ENCODE measurements around the gene RAB4A. TPM values are rescaled to one million over a fixed set of nuclear protein-coding genes. Genes with fewer than 3 reads are reported as not detected.

The RAB4A gene
- total and polyA plus RNA-seq, 2 of the 13 experiments (the other 11 are each of a cell fraction or from before 2014, with no cell fraction given): 56.0 to 80.1 TPM

DNA sequence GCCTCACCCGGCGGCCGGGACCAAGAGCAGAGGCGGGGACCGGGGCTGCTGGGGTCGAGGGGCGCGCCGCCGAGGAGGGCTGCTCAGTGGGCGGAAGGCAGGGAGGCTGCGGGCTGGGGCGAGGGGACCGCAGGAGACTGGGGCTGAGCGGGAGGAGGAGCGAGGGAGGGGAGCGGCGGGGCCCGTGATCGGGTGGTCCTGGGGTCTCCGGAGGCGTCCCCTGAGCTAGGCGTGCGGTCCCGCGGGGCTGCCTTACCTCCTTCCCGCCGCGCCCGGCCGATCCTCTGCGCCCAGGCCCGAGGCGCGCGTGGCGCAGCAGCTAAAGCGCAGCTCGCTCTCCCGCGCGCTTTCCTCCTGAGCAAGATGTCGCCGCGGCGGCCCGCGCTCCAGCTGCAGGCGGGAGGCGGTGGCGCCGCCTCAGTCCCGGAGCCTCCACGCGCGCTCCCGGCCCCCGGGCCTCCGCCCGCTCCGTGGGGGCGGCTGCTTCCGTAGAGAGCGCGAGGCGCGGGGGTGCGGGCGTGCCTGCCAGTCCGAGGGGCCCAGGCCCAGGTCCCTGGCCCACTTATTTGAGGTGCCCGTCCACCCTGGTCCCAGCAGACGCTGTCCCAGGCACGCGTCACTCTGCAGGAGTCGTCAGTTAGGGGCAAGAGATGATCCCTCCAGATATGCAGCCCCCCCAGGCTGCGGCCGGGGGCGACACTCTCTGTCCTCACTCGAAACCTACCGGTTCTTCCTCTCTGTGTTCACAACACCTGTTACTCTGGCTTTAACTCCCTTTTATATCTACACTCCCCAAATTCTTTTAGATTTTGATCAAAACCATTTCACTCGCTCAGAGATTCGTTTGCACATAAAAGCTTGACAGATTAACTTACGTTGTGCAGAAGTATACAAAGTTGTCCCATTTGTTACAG lies 72.0 kb downstream of the RAB4A start, which contains the start of gene CCSAP (continued):
- no peak for TF ChIP-seq SAFB2 (CRISPR knock-in tag; IDR thresholded peaks at IDR 0.05; ENCODE audit: borderline replicate concordance, low read depth)
- TF ChIP-seq U2AF2 (IDR thresholded peaks at IDR 0.05; ENCODE audit: low read depth, low read length): no peak
- TF ChIP-seq MEF2D (CRISPR knock-in tag; IDR thresholded peaks at IDR 0.05): no peak
- TF ChIP-seq, protein P1, sequence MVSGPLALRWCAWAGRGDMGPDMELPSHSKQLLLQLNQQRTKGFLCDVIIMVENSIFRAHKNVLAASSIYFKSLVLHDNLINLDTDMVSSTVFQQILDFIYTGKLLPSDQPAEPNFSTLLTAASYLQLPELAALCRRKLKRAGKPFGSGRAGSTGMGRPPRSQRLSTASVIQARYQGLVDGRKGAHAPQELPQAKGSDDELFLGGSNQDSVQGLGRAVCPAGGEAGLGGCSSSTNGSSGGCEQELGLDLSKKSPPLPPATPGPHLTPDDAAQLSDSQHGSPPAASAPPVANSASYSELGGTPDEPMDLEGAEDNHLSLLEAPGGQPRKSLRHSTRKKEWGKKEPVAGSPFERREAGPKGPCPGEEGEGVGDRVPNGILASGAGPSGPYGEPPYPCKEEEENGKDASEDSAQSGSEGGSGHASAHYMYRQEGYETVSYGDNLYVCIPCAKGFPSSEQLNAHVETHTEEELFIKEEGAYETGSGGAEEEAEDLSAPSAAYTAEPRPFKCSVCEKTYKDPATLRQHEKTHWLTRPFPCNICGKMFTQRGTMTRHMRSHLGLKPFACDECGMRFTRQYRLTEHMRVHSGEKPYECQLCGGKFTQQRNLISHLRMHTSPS (CRISPR knock-in tag; IDR thresholded peaks at IDR 0.05; ENCODE audit: low read depth): no peak
- peak; percentile 58; the same call in 1 of the 2 replicates for TF ChIP-seq POLR2G (IDR thresholded peaks at IDR 0.05; ENCODE audit: low read depth, low read length)
- TF ChIP-seq MBNL3 (CRISPR knock-in tag; conservative IDR thresholded peaks at IDR 0.05): no peak
- 0 out of 2 replicates have a peak, but pooled peaks have one; percentile 42 for TF ChIP-seq ZNF329 (CRISPR knock-in tag; IDR thresholded peaks at IDR 0.05; ENCODE audit: low read depth)
- no peak for TF ChIP-seq HNRNPUL1 (IDR thresholded peaks at IDR 0.05; ENCODE audit: low read depth, low read length)
- peak; percentile 63 for TF ChIP-seq ZNF547 (CRISPR knock-in tag; IDR thresholded peaks at IDR 0.05)
- TF ChIP-seq, protein P2, sequence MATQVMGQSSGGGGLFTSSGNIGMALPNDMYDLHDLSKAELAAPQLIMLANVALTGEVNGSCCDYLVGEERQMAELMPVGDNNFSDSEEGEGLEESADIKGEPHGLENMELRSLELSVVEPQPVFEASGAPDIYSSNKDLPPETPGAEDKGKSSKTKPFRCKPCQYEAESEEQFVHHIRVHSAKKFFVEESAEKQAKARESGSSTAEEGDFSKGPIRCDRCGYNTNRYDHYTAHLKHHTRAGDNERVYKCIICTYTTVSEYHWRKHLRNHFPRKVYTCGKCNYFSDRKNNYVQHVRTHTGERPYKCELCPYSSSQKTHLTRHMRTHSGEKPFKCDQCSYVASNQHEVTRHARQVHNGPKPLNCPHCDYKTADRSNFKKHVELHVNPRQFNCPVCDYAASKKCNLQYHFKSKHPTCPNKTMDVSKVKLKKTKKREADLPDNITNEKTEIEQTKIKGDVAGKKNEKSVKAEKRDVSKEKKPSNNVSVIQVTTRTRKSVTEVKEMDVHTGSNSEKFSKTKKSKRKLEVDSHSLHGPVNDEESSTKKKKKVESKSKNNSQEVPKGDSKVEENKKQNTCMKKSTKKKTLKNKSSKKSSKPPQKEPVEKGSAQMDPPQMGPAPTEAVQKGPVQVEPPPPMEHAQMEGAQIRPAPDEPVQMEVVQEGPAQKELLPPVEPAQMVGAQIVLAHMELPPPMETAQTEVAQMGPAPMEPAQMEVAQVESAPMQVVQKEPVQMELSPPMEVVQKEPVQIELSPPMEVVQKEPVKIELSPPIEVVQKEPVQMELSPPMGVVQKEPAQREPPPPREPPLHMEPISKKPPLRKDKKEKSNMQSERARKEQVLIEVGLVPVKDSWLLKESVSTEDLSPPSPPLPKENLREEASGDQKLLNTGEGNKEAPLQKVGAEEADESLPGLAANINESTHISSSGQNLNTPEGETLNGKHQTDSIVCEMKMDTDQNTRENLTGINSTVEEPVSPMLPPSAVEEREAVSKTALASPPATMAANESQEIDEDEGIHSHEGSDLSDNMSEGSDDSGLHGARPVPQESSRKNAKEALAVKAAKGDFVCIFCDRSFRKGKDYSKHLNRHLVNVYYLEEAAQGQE (IDR thresholded peaks at IDR 0.05; ENCODE audit: borderline replicate concordance in 1 of 2, low read depth in 1 of 2, low read length in 2 of 2): no peak
- TF ChIP-seq FOXC1 (CRISPR knock-in tag; IDR thresholded peaks at IDR 0.05; ENCODE audit: borderline replicate concordance): no peak
- TF ChIP-seq, protein P3, sequence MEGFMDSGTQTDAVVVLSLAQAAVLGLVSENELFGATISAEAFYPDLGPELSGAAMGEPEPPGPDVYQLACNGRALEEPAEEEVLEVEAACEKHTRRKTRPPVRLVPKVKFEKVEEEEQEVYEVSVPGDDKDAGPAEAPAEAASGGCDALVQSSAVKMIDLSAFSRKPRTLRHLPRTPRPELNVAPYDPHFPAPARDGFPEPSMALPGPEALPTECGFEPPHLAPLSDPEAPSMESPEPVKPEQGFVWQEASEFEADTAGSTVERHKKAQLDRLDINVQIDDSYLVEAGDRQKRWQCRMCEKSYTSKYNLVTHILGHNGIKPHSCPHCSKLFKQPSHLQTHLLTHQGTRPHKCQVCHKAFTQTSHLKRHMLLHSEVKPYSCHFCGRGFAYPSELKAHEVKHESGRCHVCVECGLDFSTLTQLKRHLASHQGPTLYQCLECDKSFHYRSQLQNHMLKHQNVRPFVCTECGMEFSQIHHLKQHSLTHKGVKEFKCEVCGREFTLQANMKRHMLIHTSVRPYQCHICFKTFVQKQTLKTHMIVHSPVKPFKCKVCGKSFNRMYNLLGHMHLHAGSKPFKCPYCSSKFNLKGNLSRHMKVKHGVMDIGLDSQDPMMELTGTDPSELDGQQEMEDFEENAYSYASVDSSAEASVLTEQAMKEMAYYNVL (CRISPR knock-in tag; IDR thresholded peaks at IDR 0.05; ENCODE audit: borderline replicate concordance): peak; percentile 48; the same call in 1 of the 2 replicates
- TF ChIP-seq TRIM24 (CRISPR knock-in tag; IDR thresholded peaks at IDR 0.05): no peak
- no peak for TF ChIP-seq HNRNPH1 (optimal IDR thresholded peaks at IDR 0.05; ENCODE audit: low read depth, low read length)
- TF ChIP-seq, protein P4, sequence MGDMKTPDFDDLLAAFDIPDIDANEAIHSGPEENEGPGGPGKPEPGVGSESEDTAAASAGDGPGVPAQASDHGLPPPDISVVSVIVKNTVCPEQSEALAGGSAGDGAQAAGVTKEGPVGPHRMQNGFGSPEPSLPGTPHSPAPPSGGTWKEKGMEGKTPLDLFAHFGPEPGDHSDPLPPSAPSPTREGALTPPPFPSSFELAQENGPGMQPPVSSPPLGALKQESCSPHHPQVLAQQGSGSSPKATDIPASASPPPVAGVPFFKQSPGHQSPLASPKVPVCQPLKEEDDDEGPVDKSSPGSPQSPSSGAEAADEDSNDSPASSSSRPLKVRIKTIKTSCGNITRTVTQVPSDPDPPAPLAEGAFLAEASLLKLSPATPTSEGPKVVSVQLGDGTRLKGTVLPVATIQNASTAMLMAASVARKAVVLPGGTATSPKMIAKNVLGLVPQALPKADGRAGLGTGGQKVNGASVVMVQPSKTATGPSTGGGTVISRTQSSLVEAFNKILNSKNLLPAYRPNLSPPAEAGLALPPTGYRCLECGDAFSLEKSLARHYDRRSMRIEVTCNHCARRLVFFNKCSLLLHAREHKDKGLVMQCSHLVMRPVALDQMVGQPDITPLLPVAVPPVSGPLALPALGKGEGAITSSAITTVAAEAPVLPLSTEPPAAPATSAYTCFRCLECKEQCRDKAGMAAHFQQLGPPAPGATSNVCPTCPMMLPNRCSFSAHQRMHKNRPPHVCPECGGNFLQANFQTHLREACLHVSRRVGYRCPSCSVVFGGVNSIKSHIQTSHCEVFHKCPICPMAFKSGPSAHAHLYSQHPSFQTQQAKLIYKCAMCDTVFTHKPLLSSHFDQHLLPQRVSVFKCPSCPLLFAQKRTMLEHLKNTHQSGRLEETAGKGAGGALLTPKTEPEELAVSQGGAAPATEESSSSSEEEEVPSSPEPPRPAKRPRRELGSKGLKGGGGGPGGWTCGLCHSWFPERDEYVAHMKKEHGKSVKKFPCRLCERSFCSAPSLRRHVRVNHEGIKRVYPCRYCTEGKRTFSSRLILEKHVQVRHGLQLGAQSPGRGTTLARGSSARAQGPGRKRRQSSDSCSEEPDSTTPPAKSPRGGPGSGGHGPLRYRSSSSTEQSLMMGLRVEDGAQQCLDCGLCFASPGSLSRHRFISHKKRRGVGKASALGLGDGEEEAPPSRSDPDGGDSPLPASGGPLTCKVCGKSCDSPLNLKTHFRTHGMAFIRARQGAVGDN (CRISPR knock-in tag; IDR thresholded peaks at IDR 0.05): peak; percentile 86
- TF ChIP-seq ZNF33A (CRISPR knock-in tag; IDR thresholded peaks at IDR 0.05; ENCODE audit: borderline replicate concordance): no peak

All from HepG2 (cell line).